ENCODE results near the gene ELMOD1. TPM values are rescaled to one million over a fixed set of nuclear protein-coding genes. Genes with fewer than 3 reads are reported as not detected.

ELMOD1 gene
- total and polyA plus RNA-seq, 10 of the 15 experiments (the other 5 are each of a cell fraction or from before 2014, with no cell fraction given), result not detected

DNA sequence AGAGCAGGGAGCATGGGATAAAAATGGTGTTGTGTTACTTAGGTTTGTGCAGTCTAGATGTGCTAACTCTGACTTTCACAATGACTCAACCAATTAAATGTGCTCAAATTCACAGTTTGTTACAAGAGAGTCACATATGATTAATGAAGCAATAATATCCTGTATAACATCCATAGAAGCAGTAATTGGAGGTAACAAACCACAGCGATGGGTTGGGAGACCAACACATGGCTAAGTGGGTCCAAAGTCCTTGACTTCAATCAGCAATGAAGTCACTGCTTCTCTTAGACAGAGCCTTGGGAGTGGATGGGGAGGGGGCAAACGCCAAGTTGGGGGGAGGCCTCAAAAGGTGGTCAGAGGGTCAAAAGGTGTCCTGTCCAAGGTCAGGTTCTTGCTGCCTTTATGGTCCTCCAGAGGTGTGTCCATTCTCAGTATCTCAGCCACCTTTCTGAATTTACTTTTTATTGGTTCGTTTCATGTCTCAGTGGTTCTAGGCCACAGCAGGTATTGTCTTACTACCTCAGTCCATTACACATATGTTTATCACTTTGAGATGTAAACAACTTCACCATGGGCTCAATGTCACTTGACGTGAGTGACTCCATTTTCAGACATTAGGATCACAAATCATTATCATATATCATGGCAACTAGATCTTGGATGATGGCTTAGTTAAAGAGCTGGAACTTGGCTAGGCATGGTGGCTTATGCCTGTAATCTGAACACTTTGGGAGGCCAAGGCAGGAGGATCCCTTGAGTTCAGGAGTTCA lies 88.5 kb downstream of the ELMOD1 start (continued):
- TF ChIP-seq ZBTB4 (CRISPR knock-in tag; IDR thresholded peaks at IDR 0.05) (no peak), ELK1 (IDR thresholded peaks at IDR 0.05; ENCODE audit: low read depth, low read length) (no peak), WRNIP1 (IDR thresholded peaks at IDR 0.05; ENCODE audit: borderline replicate concordance, low read depth, low read length) (no peak), SP1 (IDR thresholded peaks at IDR 0.05; ENCODE audit: low read depth, low read length) (no peak), GATAD2B (conservative IDR thresholded peaks at IDR 0.05; ENCODE audit: low read depth) (peak; percentile 75), MXI1 (IDR thresholded peaks at IDR 0.05; ENCODE audit: low read depth, low read length) (no peak), YY1 (IDR thresholded peaks at IDR 0.05; ENCODE audit: low read depth, low read length) (no peak), RELA (IDR thresholded peaks at IDR 0.05; ENCODE audit: borderline replicate concordance, partially characterized antibody) (no peak), MTA3 (IDR thresholded peaks at IDR 0.05; ENCODE audit: borderline replicate concordance, low read length) (no peak), ZNF207 (IDR thresholded peaks at IDR 0.05; ENCODE audit: borderline replicate concordance) (no peak; the same call in 1 of the 2 replicates), ZSCAN29 (IDR thresholded peaks at IDR 0.05) (0 out of 2 replicates have a peak, but pooled peaks have one; percentile 56), BMI1 (IDR thresholded peaks at IDR 0.05; ENCODE audit: borderline replicate concordance) (peak; percentile 94), BACH1 (IDR thresholded peaks at IDR 0.05; ENCODE audit: borderline replicate concordance) (peak; percentile 96), SIX5 (IDR thresholded peaks at IDR 0.05; ENCODE audit: low read depth, low read length, severe bottlenecking) (no peak), MEF2A (IDR thresholded peaks at IDR 0.05; ENCODE audit: insufficient read depth, low read depth, low read length) (no peak), TCF3 (IDR thresholded peaks at IDR 0.05; ENCODE audit: borderline replicate concordance, insufficient read depth, low read depth, low read length) (no peak), CHD2 (IDR thresholded peaks at IDR 0.05; ENCODE audit: borderline replicate concordance, low read depth, low read length) (0 out of 2 replicates have a peak, but pooled peaks have one; percentile 31), RAD21 (IDR thresholded peaks at IDR 0.05; ENCODE audit: insufficient read depth, low read depth, low read length) (no peak), FOS (IDR thresholded peaks at IDR 0.05; ENCODE audit: borderline replicate concordance, extremely low read depth, insufficient read length) (no peak), DPF2 (IDR thresholded peaks at IDR 0.05) (peak; percentile 100), KDM1A (IDR thresholded peaks at IDR 0.05; ENCODE audit: borderline replicate concordance) (no peak)
- TF ChIP-seq, protein P1, sequence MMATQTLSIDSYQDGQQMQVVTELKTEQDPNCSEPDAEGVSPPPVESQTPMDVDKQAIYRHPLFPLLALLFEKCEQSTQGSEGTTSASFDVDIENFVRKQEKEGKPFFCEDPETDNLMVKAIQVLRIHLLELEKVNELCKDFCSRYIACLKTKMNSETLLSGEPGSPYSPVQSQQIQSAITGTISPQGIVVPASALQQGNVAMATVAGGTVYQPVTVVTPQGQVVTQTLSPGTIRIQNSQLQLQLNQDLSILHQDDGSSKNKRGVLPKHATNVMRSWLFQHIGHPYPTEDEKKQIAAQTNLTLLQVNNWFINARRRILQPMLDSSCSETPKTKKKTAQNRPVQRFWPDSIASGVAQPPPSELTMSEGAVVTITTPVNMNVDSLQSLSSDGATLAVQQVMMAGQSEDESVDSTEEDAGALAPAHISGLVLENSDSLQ (IDR thresholded peaks at IDR 0.05), result peak; percentile 70; the same call in 1 of the 2 replicates
- TF ChIP-seq, protein P2, sequence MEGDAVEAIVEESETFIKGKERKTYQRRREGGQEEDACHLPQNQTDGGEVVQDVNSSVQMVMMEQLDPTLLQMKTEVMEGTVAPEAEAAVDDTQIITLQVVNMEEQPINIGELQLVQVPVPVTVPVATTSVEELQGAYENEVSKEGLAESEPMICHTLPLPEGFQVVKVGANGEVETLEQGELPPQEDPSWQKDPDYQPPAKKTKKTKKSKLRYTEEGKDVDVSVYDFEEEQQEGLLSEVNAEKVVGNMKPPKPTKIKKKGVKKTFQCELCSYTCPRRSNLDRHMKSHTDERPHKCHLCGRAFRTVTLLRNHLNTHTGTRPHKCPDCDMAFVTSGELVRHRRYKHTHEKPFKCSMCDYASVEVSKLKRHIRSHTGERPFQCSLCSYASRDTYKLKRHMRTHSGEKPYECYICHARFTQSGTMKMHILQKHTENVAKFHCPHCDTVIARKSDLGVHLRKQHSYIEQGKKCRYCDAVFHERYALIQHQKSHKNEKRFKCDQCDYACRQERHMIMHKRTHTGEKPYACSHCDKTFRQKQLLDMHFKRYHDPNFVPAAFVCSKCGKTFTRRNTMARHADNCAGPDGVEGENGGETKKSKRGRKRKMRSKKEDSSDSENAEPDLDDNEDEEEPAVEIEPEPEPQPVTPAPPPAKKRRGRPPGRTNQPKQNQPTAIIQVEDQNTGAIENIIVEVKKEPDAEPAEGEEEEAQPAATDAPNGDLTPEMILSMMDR (IDR thresholded peaks at IDR 0.05 in 2 of 3, conservative IDR thresholded peaks at IDR 0.05 in 1 of 3; ENCODE audit: control insufficient read depth in 2 of 3, extremely low read depth in 1 of 3, insufficient read depth in 1 of 3, low read depth in 3 of 3, low read length in 3 of 3), result no peak

All from GM12878 (cell line).